Stomach (tissue), 4 donors: ENCODE data around the gene WDR70.
"Not testable (repeated sequence)": the region's sequence is repeated elsewhere in the genome, so short reads cannot be mapped to it uniquely, and the experiment has no call there.

Experiments
- EP300 ChIP-seq: sonication (generic); formaldehyde crosslinking; IDR thresholded peaks from one replicate; pipeline ENCODE4 v1.6.1; 2017; ENCODE audit warnings: antibody characterized with exemption
- POLR2A ChIP-seq, 4 donors: fragments of 450-650 bp; IDR thresholded peaks; one replicate each; pipeline ENCODE4 v1.6.1; 2016; ENCODE audit warnings: antibody characterized with exemption in 4 of 4, control low read depth in 2 of 4, mild to moderate bottlenecking in 1 of 4, moderate library complexity in 1 of 4
- POLR2AphosphoS5 ChIP-seq, 3 donors: sonication (generic); formaldehyde crosslinking; IDR thresholded peaks; one replicate each; pipeline ENCODE4 v1.6.1; 2016; ENCODE audit warnings: antibody characterized with exemption in 3 of 3
- TF ChIP-seq, protein P1 (sequence below), 7 experiments: fragments of 450-650 bp in 4 of 7; fragments of 200-600 bp in 3 of 7; sonication (generic) in 3 of 7; IDR thresholded peaks; one replicate each; pipeline ENCODE4 v1.5.1; 2016 to 2019; ENCODE audit warnings: antibody characterized with exemption in 7 of 7, control low read depth in 2 of 7, mild to moderate bottlenecking in 1 of 7

- not testable (repeated sequence) for TF ChIP-seq POLR2A (IDR thresholded peaks at IDR 0.05); POLR2AphosphoS5 (IDR thresholded peaks at IDR 0.05); EP300
- TF ChIP-seq, protein P1, sequence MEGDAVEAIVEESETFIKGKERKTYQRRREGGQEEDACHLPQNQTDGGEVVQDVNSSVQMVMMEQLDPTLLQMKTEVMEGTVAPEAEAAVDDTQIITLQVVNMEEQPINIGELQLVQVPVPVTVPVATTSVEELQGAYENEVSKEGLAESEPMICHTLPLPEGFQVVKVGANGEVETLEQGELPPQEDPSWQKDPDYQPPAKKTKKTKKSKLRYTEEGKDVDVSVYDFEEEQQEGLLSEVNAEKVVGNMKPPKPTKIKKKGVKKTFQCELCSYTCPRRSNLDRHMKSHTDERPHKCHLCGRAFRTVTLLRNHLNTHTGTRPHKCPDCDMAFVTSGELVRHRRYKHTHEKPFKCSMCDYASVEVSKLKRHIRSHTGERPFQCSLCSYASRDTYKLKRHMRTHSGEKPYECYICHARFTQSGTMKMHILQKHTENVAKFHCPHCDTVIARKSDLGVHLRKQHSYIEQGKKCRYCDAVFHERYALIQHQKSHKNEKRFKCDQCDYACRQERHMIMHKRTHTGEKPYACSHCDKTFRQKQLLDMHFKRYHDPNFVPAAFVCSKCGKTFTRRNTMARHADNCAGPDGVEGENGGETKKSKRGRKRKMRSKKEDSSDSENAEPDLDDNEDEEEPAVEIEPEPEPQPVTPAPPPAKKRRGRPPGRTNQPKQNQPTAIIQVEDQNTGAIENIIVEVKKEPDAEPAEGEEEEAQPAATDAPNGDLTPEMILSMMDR (IDR thresholded peaks at IDR 0.05) = not testable (repeated sequence)
Observed at GRCh38 chr5:37469383-37469782, 90.3 kb downstream of the WDR70 start.
